Keratinocyte (primary cell): ENCODE results near the gene TACC3. TPM values are rescaled to one million over a fixed set of nuclear protein-coding genes. Genes with fewer than 3 reads are reported as not detected.

Experiments
- DNase-seq: peaks from one replicate; pipeline ENCODE4 v3.0.0-alpha.2; 2011; ENCODE audit warnings: low read depth, missing footprints, low spot score
- FAIRE-seq: peaks from 2 replicates; lab custom pipeline; 2011; peaks lifted over from hg19 to GRCh38; lab: Jason Lieb, UNC
- H2AFZ ChIP-seq: 2 replicates; pipeline ENCODE4 v1.6.0; 2012; ENCODE audit warnings: low read length, control low read depth, inconsistent platforms; ENCODE audit not compliant: control insufficient read depth
- H3K27ac ChIP-seq: 2 replicates; pipeline ENCODE4 v1.5.1; 2011; ENCODE audit warnings: low read length; ENCODE audit not compliant: control insufficient read depth, insufficient read depth
- H3K27me3 ChIP-seq: 3 replicates; pipeline ENCODE4 v1.6.0; 2011; ENCODE audit warnings: low read length; ENCODE audit not compliant: control insufficient read depth, insufficient read depth; ENCODE audit errors: extremely low read depth
- H3K36me3 ChIP-seq, 2 experiments: 2 replicates in 1 of 2; 3 replicates in 1 of 2; pipeline ENCODE4 v1.5.1; 2011; ENCODE audit warnings: low read length in 2 of 2, mild to moderate bottlenecking in 1 of 2; ENCODE audit not compliant: control insufficient read depth in 2 of 2, insufficient read depth in 2 of 2; ENCODE audit errors: extremely low read depth in 1 of 2
- H3K4me1 ChIP-seq: 3 replicates; pipeline ENCODE4 v1.5.1; 2011; ENCODE audit warnings: low read length; ENCODE audit not compliant: control insufficient read depth, insufficient read depth; ENCODE audit errors: extremely low read depth
- H3K4me2 ChIP-seq: 3 replicates; pipeline ENCODE4 v1.6.0; 2011; ENCODE audit warnings: low read depth, low read length; ENCODE audit not compliant: control insufficient read depth, insufficient read depth; ENCODE audit errors: extremely low read depth
- H3K4me3 ChIP-seq, 3 experiments: fragments of 200-600 bp in 1 of 3; sonication (generic) in 1 of 3; 2 replicates in 2 of 3; 3 replicates in 1 of 3; pipeline ENCODE4 v1.5.1; 2011 to 2016; ENCODE audit warnings: low read length in 3 of 3, mild to moderate bottlenecking in 3 of 3, control low read depth in 2 of 3, inconsistent platforms in 1 of 3, low read depth in 1 of 3, mixed read lengths in 1 of 3, mixed run types in 1 of 3, moderate library complexity in 1 of 3; ENCODE audit not compliant: control insufficient read depth in 2 of 3, insufficient read depth in 2 of 3; ENCODE audit errors: extremely low read depth in 1 of 3
- H3K79me2 ChIP-seq: 2 replicates; pipeline ENCODE4 v1.6.0; 2012; ENCODE audit warnings: low read length; ENCODE audit not compliant: control insufficient read depth, insufficient read depth
- H3K9ac ChIP-seq: 3 replicates; pipeline ENCODE4 v1.6.0; 2011; ENCODE audit warnings: low read length; ENCODE audit not compliant: control insufficient read depth, insufficient read depth; ENCODE audit errors: extremely low read depth
- H3K9me1 ChIP-seq: 3 replicates; pipeline ENCODE4 v1.6.0; 2011; ENCODE audit warnings: low read length; ENCODE audit not compliant: control insufficient read depth, insufficient read depth; ENCODE audit errors: extremely low read depth
- H3K9me3 ChIP-seq: 2 replicates; pipeline ENCODE4 v1.5.1; 2012; ENCODE audit warnings: low read depth, low read length; ENCODE audit not compliant: control insufficient read depth
- H4K20me1 ChIP-seq: 3 replicates; pipeline ENCODE4 v1.6.0; 2011; ENCODE audit warnings: low read length; ENCODE audit not compliant: control insufficient read depth, insufficient read depth; ENCODE audit errors: extremely low read depth
- EZH2 ChIP-seq: IDR thresholded peaks from one replicate; pipeline ENCODE4 v1.6.1; 2012; ENCODE audit warnings: inconsistent platforms, mild to moderate bottlenecking, low read length, moderate library complexity
- dilution Hi-C: fragments of 300-500 bp; cut with MboI; formaldehyde crosslinking; loops from one replicate; pipeline ENCODE4 v1.7.0; 2020; ENCODE audit warnings: low sequenced_read_pairs; ENCODE audit not compliant: extremely low pct_ligation_motif_present
- polyA plus RNA-seq, 5 experiments: library from polyadenylated mRNA; depleted of rRNA in 3 of 5; stranded (reverse) in 3 of 5; stranded (forward) in 1 of 5; unstranded in 1 of 5; fragments of >200 nt; gene quantifications; 1 replicate in 1 of 5; 2 replicates in 3 of 5; 3 replicates in 1 of 5; pipeline versions ENCODE4 v1.2.1 to v1.2.3, GENCODE V29; 2011 to 2012; ENCODE audit warnings: missing spikeins in 2 of 5, low read depth in 1 of 5, low replicate concordance in 1 of 5
- TF ChIP-seq, protein P1 (sequence below), 3 experiments: IDR thresholded peaks in 1 of 3; conservative IDR thresholded peaks in 1 of 3; optimal IDR thresholded peaks in 1 of 3; 2 replicates in 2 of 3; 3 replicates in 1 of 3; pipeline versions ENCODE3 to v1.5.1; 2011; ENCODE audit warnings: low read length in 3 of 3, mild to moderate bottlenecking in 3 of 3, moderate library complexity in 2 of 3, control low read depth in 1 of 3, inconsistent platforms in 1 of 3; ENCODE audit not compliant: insufficient read depth in 2 of 3; ENCODE audit errors: extremely low read depth in 1 of 3

The TACC3 gene
- polyA plus RNA-seq, 1 donor (not counting 4 experiments of a cell fraction or from before 2014, with no cell fraction given) = 19.1 TPM

DNA sequence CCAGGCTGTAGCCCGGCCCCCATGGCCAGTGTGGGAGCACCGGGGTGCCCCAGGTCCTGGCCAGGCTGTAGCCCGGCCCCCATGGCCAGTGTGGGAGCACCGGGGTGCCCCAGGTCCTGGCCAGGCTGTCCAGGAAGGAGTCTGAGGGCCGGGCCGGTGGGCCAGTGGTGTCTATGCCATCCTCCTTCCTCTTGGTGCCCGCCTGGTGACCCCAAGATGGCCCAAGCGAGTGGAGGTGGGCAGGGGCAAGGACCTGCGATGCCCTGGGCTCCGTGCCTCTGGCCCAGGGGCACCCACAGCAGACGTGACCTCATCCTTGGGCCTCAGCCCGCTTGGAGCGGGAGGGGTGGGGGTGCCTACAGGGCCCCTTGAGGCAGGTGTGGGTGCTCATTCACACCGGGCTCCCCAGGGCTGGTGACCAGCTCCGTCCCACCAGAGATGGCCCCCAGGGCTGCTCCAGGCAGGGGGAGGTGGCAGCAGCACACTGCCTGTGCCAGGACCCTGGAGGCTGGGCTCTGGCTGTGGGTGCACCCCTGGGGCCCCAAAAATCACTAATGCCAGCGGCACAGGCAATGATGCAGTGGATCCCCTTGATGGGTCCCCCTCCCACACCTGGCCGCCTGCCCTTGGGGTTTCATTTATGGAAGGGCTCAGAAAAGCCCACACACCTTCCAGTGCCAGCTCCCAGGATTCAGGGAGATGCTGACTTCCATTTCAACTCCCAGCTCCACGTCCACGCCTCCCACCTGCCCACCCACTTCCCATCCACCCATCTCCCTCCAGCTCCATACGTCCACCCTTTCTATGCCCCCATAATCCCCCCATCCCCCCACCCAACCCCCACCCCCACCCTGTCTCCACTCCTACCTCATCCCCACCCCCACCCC lies 35.8 kb downstream of the TACC3 start:
- no peaks in the 10 kb centered on the region for H3K27me3 ChIP-seq
- H3K9me3 ChIP-seq = no peaks in the 10 kb centered on the region
- DNase-seq = no peak
- no peaks in the 10 kb centered on the region for H3K79me2 ChIP-seq
- no peak overlapping the region for H3K9ac ChIP-seq
- no peak overlapping the region for H2AFZ ChIP-seq
- no peak overlapping the region for H3K4me2 ChIP-seq
- H4K20me1 ChIP-seq = no peaks in the 10 kb centered on the region
- H3K4me3 ChIP-seq = no peak overlapping the region
- no peak overlapping the region for H3K27ac ChIP-seq
- FAIRE-seq = peak; percentile 5
- dilution Hi-C loops = no loop called here
- peaks cover 2% of the 10 kb centered on the region for H3K9me1 ChIP-seq
- peaks cover 68% of the 10 kb centered on the region for H3K4me1 ChIP-seq
- no peaks in the 10 kb centered on the region for H3K36me3 ChIP-seq
- TF ChIP-seq, protein P1, sequence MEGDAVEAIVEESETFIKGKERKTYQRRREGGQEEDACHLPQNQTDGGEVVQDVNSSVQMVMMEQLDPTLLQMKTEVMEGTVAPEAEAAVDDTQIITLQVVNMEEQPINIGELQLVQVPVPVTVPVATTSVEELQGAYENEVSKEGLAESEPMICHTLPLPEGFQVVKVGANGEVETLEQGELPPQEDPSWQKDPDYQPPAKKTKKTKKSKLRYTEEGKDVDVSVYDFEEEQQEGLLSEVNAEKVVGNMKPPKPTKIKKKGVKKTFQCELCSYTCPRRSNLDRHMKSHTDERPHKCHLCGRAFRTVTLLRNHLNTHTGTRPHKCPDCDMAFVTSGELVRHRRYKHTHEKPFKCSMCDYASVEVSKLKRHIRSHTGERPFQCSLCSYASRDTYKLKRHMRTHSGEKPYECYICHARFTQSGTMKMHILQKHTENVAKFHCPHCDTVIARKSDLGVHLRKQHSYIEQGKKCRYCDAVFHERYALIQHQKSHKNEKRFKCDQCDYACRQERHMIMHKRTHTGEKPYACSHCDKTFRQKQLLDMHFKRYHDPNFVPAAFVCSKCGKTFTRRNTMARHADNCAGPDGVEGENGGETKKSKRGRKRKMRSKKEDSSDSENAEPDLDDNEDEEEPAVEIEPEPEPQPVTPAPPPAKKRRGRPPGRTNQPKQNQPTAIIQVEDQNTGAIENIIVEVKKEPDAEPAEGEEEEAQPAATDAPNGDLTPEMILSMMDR (optimal IDR thresholded peaks at IDR 0.05 in 1 of 3, IDR thresholded peaks at IDR 0.05 in 1 of 3, conservative IDR thresholded peaks at IDR 0.05 in 1 of 3; ENCODE audit: extremely low read depth in 1 of 3, insufficient read depth in 2 of 3, low read length in 3 of 3) = no peak
- no peak for TF ChIP-seq EZH2

DNA sequence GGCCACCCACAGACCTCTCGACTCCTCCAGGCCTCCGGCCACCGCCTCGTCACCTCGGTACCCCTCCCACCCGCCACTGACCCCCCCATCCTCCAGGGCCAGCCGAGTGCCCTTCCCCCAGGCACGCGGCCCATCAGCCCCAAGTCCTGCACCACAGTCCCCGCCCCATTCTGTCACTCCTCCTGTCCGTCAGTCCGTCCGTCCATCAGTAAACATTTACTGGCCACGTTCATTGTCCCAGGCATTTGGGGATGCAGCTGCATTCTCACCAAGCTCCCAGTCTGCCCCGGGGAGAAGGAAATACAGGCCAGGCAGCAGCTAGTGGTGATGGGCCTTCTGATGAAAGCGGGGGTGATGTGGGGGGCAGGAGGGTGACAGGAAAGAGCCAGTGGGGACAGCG lies 36.5 kb downstream of the TACC3 start:
- H3K4me2 ChIP-seq = peak overlapping the region; percentile 39
- TF ChIP-seq EZH2 = no peak
- TF ChIP-seq, protein P1 (optimal IDR thresholded peaks at IDR 0.05 in 1 of 3, IDR thresholded peaks at IDR 0.05 in 1 of 3, conservative IDR thresholded peaks at IDR 0.05 in 1 of 3; ENCODE audit: extremely low read depth in 1 of 3, insufficient read depth in 2 of 3, low read length in 3 of 3) = no peak
- no peak overlapping the region for H3K9ac ChIP-seq
- no peaks in the 10 kb centered on the region for H3K79me2 ChIP-seq
- no peaks in the 10 kb centered on the region for H3K27me3 ChIP-seq
- peaks cover 2% of the 10 kb centered on the region for H3K9me1 ChIP-seq
- H3K9me3 ChIP-seq = no peaks in the 10 kb centered on the region
- DNase-seq = no peak
- dilution Hi-C loops = no loop called here
- FAIRE-seq = no peak
- no peaks in the 10 kb centered on the region for H3K36me3 ChIP-seq
- peaks cover 61% of the 10 kb centered on the region for H3K4me1 ChIP-seq
- peak overlapping the region; percentile 46 for H2AFZ ChIP-seq
- no peak overlapping the region for H3K4me3 ChIP-seq
- no peak overlapping the region for H3K27ac ChIP-seq
- no peaks in the 10 kb centered on the region for H4K20me1 ChIP-seq
